ENCODE data around the gene PIK3R6.

The PIK3R6 gene

DNA sequence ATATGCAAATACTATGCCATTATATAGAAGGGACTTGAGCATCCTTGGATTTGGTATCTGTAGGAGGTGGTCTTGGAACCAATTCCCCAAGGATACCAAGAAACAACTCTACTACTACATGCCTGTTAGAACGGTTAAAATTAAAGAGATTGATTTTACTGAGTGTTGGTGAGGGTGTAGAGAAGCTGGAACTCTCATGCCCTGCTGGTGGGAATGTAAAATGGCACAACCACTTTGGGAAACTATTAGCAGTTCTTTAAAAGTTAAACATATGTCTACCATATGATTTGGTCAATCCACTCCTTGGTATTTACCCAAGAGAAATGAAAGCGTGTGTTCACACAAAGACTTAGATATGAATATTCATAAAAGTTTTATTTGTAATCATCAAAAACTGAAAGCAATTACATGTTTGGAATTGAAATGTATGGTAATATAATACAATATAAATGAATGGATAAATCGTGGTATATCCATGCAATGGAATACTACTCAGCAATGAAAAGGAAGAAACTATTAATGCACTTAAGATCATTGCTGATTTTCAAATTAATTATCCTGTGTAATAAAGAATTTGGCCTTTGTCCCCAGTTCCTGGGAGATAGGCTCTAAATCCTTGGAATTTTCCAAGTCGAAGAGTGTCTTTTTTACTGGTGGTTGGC lies 76.1 kb downstream of the PIK3R6 start:
- DNase-seq, result no peak

DNA sequence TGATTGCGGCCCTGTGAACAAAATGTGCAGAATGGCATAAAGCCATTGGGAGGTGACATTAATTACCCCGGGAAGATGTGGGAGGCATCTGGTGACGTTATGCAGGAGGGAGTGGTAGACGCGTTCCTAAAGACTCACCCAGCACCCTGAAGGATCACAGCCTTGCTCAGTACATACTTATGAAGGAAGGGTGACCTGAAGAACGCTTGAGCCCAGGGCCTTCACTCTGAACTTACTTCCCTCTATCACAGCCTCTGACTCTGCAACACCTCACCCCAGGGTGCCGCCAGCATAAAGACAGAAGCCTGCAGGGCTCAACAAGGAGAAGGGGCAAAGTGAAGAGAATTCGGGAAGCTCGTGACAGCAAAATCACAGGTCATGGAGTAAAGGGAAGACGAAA lies 77.7 kb downstream of the PIK3R6 start:
- DNase-seq, result no peak

DNA sequence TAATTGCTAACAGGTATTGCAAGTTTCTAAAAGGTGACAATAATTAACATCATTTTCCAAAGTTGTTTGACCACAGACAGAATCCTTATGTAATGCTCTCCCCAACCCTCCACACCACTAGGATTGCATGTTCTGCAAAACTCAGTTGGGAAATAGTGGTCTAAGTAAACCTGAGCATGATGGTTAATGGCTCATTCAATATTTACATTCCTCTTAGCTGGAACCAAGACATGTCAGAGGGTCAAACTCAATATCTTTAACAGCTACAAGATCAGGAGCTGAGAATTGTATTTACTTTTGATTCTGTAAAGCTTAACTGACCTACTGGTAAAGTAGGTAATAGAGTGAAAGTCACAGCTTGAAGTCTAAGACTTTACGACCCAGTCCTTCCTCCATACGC lies 78.5 kb downstream of the PIK3R6 start:
- DNase-seq, result no peak

DNA sequence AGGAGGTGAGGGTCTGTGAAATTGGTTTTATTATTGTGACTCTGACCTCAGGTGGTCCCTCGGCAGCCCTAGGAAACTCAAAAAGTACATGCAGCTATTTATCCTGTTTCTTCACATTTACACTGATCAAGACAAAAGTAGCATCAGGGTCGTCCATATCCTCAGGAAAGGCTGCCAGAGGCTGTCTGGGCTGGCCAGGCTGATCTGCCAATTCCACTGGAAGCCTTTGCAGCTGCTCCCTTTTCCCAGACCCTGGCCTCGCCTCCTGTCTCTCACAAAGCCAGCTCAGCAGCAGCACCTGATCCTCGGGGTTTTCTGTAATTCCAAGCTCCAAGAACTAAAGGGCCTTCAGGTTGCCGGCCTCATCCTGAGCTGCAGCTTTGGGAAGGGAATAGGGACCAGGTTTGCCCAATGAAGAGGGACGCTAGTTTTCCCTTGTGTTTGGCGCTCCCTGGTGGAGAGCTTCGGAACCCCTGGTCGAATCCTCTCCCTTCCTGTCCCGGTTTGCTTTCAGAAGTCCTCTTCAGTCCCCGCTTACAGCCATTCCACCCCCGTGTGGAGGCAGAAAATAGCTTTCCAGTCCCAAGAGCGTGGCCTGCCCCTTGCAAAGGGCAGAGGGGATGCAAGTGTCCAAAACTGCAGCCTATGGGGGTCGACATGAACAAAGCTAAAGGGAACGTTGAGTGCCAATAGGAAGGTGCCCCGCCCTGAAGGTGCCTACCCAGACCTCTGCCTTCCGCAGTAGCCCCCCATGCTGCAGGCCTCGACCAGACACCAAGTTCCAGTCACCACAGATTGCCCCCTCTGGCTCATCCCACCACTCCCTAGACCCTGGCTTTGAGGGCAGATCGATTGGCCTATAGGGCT lies 81.7 kb downstream of the PIK3R6 start:
- DNase-seq, result peak; percentile 47 to 60

DNA sequence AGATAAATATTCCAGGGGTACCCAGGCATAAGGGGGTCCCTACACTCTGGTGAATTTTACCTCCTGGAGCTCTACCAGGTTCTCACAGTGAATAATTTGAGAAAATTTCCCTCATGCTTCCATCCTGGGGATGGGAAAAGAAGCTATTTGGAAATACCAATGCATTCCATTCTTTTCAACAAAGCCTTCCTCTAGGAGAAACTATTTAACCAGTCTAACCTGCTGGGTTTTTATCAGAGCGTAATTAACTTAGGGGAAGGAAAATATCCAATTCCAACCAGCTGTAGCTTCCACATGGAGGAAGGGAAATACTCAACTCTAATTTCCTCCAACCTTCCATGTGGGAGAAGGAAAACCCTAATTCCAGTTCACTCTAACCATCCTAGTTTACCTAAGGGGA lies 85.3 kb downstream of the PIK3R6 start:
- DNase-seq, result no peak

DNA sequence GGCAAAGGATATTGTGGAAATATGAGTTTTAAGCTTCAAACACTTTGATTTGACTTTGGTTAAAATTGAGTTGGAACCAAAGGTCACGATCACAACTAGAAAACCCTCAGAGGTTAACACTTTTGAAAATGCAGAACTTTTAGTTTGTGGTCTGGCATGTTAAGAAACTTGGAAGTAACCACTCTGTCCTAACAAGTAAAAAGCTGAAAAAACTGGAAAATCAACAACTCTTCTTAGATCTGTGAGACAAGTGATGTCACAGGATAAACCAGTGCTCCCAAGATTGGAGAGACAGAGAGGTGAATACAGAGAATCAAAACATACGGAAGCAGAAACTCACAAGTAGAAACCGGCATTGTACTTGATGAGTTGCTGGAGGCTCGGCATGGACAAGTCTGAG lies 85.7 kb downstream of the PIK3R6 start:
- DNase-seq, result no peak

DNA sequence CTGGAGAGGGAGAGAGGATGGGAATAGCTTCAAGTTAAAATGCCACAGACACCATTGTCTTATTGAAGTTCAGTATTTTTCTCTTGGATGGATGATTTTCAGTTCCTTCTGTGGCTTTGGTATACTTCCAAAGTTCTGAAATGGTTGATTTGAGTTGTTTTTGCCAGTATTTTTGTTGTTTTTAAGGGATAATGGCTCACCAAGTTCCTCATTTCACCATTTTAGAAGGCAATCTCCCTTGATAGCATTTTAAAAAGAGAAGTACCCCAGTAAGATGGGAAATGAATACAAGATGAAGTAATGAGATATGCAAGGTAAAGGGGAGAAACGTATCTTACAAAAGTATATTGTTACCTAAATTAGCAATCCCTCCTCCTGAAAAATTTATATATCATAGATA lies 90.6 kb downstream of the PIK3R6 start:
- no peak for DNase-seq

DNA sequence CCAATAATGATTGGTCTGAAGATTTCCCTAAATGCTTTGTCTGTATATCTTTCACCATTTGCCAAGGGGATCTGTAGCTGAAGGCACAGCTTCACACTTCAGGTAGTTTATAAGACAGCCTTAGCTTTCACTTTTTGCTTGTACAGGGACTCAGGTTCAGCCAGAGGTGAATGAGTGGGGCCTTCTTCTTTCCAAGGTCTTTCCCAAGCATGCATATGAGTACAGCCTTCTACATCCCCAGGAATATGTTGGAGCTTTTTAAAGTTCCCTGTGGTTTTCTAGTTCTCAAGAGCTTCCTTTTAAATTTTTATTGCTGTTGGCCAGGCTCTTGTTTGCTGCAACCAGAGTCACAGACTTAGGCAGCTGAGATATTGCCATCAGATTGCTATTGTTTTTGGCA lies 91.2 kb downstream of the PIK3R6 start:
- no peak for DNase-seq

DNA sequence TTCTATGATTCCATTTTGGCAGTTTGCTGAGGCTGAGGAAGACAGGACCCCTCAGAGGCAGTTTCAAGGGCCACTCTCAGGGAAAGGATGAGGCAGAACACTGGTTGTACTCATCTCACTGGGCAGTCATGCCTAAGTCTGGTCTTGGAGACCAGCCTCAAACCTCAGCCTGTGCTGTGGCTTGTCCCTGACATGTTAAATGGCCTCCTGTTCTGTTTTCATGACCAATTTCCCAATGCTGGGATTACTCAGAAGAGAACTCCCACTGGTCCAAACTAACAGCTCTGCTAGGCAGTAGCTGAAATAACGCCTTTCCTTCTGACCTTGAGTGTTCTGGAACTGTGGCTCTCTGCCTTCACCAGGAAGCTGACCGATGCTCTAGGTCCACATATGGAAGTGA lies 100.7 kb downstream of the PIK3R6 start:
- no peak for DNase-seq

DNA sequence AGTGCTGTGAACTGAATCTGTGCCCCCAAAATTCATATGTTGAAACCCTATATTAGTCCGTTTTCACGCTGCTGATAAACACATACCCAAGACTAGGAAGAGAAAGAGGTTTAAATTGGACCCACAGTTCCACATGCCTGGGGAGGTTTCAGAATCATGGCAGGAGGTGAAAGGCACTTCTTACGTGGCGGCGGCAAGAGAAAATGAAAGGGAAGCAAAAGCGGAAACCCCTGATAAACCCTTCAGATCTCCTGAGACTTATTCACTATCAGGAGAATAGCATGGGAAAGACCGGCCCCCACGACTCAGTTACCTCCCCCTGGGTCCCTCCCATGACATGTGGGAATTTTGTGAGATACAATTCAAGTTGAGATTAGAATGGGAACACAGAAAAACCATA lies 105.5 kb downstream of the PIK3R6 start:
- DNase-seq, result no peak

DNA sequence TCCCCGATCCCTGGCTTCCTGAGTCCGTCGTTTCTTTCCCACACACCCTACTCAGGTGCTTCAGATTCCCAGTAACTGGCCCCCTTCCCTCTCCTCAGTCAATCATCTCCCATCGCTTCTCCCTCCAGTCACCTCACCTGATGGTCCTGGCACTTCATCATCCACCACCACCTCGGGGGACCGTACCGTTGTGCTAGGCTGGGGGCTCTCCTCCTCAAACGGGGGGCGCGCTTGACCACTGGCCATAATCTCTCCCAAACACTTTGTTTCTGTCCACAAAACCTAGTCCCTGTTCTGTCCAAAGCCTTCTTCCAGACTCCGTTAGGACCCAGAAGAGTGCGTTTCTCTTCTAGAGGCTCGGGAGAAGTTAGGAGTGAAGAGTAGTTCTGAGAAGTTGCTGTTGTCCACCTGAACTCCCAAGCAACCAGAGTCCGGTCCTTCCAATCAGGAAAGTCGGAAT lies 109.3 kb downstream of the PIK3R6 start, which contains the start of gene SPDYE4:
Gene SPDYE4 (minus strand): TSS at position 410 of the 460 bp plus-strand sequence. CDS start 164 bp downstream, at position 246.
- no peak for DNase-seq

DNA sequence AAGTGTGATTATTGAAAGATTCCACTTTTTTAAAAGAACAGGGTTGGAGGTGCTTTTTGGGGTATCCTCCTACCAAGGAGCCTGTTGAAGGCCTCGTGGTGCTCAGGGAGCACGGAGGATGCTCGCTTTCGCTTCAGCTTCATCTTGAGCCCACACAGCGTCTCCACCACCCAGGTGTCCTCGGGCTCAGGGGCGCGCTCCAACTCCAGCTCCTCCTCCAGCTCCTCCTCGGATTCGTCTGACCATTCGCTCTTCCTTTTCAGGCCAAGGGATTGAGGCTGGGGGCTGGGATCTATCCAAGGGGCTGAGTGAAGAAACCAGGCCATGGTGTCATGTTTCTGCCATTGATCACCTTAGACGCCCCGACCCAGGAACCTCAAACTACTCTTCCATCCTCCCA lies 110.3 kb downstream of the PIK3R6 start:
- no peak for DNase-seq

DNA sequence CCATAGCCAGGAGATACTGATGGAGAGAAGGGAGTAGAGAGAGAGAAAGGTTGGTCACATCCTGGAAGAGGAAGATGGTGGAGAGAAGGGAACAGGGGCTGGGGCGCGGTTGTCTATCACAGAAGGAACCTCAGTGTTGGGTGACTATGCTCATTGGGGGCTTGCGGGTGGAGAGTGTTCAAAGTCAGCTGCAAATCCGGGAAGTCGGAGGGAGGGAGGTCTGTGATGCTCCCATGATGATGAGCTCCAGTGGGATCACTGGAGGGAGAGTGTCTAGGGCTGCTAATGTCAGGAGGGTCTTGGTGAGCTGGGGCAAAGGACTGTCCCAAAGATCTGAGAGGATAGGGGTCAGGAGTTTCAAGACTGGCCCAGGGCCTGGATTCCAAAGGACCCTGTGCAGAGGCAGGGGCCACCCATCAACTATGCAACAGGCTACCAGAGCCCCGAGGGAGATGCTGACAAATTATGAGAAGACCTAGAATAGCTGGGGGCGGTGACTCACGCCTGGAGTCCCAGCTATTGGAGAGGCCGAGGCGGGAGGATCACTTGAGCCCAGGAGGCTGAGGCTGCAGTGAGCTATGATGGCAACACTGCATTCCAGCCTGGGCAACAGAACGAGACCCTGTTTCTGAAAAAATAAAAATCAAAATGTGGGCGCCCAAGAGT lies 111.8 kb downstream of the PIK3R6 start:
- no peak for DNase-seq

DNA sequence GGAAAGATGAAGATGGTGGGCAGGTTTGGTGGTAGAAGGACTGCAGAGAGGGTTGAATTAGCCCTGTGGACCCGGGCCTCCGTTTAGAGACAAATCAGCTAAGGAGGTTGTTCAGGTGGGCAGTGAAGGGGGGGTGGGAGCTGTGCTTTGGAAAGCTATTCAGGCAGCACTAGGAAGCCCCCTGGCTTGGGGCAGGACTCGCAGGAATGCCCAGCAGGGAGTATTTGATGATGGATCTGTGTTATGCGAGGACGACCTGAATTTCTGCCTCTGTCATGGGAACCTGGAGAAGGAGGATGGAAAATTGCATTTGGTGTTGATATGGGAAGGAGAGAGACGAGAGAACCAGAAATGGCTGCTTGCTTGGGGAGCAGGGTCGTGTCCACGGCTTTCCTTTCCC lies 112.6 kb downstream of the PIK3R6 start:
- DNase-seq, result no peak

DNA sequence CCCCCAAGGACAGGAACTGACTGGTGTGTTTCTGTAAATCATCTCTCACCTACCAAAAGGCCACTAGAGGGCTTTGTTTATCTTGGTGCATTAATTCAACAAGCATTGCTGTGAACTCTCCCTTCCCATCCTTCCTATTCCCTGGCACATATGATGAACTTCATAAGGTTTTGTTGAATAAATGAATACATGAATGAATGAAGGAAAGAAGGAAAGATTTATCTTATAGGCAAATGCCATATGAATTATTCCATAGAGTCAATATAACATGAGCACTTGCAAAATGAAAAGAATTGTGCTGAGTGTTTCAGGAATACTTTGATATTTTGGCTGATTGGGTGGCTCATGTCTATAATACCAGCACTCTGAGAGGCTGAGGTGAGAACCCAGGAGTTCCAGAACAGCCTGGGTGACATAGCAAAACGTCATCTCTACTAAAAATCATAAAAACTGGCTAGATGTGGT lies 113.5 kb downstream of the PIK3R6 start:
- peak in 1 of 2 donors; percentile 16 for DNase-seq

DNA sequence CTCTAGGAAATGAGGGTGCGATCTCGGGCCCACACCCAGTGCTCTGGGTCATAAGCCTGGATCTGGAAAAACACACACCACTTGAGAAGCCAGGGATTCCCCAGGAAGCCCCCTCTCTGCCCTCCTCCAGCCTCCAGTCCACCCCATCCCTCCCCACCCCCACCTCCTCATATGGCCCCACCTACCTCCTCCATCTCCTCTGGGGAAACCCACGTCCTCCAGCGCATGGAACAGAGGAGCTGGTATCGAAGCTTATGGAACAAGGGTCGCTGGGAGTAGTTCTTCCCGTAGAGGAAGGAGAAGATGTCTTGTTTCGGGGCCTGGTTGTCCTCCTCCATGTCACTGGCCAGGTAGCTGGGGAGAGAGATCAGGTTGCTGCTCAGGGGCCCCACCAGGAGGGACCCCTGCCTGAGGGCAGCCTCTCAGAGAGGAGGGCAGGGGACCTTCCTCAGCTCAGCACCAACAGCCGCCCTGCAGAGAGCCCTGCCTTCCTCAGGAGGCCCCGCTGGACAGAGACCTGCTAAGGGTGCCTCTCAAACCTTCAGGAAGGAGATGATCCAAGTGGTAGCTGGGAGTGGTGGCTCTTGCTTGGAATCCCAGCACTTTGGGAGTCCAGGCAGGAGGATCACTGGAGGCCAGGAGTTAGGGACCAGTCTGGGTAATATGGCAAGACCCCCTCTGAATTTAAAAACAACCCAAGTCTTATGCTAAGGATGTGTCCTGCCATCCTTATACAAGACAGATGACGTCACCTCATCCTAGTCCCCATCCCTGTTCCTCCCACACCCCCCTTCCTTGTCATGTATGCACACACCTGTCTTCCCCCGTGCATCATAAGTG lies 114.1 kb downstream of the PIK3R6 start:
- DNase-seq, result no peak

All from CD4-positive, alpha-beta T cell treated with Interleukin-4 for 1 hour (primary cell).